Esophagus muscularis mucosa (tissue), 4 donors: ENCODE measurements around the gene PLSCR4.

ENCODE experiments used
- EP300 ChIP-seq: sonication (generic); formaldehyde crosslinking; IDR thresholded peaks from one replicate; pipeline ENCODE4 v1.6.1; 2017; ENCODE audit warnings: antibody characterized with exemption
- POLR2A ChIP-seq: fragments of 450-650 bp; IDR thresholded peaks from one replicate; pipeline ENCODE4 v1.6.1; 2017; ENCODE audit warnings: antibody characterized with exemption, moderate library complexity, mild to moderate bottlenecking, low read depth
- TF ChIP-seq, protein P1 (sequence below), 3 experiments: fragments of 200-600 bp in 2 of 3; fragments of 450-650 bp in 1 of 3; sonication (generic) in 2 of 3; IDR thresholded peaks; one replicate each; pipeline ENCODE4 v1.5.1; 2017 to 2019; ENCODE audit warnings: antibody characterized with exemption in 3 of 3, mild to moderate bottlenecking in 2 of 3, moderate library complexity in 1 of 3

DNA sequence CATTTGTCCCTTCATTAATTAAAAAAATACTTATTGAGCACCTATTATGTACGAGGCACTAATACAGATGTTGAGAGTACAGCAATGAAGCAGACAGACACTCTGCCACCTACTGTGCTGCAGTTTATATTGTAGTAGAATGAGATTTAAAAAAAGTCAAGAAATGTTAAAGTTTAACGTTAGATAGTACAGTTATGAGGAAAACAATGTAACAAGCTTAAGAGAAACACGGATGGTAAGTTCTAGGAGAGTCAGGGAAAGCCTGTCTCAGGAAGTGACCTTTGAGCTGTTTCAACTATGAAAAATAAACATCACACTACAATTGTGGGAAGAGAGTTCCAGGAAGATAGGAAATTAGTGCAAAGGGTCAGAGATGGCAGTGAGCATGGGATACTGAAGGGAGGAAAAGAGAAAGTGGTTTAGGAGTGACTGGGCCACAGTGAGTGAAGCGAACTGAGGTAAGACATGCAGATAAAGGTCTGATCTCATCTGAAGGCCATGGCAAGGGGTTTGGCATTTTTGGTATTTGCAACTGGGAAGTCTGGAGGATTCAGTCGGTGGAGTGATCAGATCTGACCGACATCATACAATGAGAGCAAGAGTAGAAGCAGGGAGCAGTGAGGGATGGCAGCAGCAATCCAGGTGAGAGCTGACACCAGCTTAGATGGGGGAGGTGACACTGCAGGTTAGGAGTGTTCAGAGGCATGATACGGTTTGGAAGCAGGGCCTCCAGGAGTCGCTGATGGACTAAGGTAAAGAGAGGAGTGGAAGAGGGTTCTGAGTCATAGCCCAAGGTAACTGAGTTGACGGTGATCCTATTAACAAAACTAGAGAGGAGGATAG is 28.5 kb downstream of the PLSCR4 start:
- TF ChIP-seq, protein P1, sequence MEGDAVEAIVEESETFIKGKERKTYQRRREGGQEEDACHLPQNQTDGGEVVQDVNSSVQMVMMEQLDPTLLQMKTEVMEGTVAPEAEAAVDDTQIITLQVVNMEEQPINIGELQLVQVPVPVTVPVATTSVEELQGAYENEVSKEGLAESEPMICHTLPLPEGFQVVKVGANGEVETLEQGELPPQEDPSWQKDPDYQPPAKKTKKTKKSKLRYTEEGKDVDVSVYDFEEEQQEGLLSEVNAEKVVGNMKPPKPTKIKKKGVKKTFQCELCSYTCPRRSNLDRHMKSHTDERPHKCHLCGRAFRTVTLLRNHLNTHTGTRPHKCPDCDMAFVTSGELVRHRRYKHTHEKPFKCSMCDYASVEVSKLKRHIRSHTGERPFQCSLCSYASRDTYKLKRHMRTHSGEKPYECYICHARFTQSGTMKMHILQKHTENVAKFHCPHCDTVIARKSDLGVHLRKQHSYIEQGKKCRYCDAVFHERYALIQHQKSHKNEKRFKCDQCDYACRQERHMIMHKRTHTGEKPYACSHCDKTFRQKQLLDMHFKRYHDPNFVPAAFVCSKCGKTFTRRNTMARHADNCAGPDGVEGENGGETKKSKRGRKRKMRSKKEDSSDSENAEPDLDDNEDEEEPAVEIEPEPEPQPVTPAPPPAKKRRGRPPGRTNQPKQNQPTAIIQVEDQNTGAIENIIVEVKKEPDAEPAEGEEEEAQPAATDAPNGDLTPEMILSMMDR (IDR thresholded peaks at IDR 0.05): no peak
- TF ChIP-seq POLR2A (no peak), EP300 (no peak)
